ENCODE measurements around the gene PVALEF. TPM values are rescaled to one million over a fixed set of nuclear protein-coding genes. Genes with fewer than 3 reads are reported as not detected.

PVALEF gene
- total RNA-seq, 1 experiment from 2014 or later: not detected

DNA sequence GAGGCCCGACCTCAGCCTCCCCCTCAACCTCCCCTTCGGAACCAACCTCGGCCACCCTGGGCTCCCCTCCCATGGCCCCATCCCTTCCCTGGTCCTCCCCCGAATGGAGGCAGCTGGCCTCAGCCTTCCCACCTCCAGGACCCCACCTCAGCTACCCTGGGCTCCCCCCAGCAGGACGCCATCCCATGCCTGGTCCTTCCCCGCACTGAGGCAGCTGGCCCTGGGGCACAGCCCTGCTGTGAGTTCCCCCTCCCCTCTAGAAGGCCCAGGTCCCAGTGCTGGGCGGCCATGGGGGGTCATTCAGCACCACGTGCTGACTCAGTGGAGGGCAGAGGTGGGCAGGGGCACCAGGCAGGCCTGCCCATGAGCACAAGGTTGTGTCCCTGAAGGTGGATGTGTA is 28.9 kb upstream of the PVALEF start:
- no peak overlapping the region for H3K4ac ChIP-seq (ENCODE audit: low read depth, low read length)
- no peak overlapping the region for H2BK12ac ChIP-seq (ENCODE audit: insufficient read length, low read depth, low read length)
- H3K79me1 ChIP-seq (ENCODE audit: insufficient read depth, low read depth, low read length, poor library complexity, severe bottlenecking): no peaks in the 10 kb centered on the region
- H3K4me1 Mint-ChIP-seq: peaks cover 0 to 9% of the 10 kb centered on the region in 2 experiments; a peak in 2 of 4 replicates
- TF ChIP-seq, protein P1, sequence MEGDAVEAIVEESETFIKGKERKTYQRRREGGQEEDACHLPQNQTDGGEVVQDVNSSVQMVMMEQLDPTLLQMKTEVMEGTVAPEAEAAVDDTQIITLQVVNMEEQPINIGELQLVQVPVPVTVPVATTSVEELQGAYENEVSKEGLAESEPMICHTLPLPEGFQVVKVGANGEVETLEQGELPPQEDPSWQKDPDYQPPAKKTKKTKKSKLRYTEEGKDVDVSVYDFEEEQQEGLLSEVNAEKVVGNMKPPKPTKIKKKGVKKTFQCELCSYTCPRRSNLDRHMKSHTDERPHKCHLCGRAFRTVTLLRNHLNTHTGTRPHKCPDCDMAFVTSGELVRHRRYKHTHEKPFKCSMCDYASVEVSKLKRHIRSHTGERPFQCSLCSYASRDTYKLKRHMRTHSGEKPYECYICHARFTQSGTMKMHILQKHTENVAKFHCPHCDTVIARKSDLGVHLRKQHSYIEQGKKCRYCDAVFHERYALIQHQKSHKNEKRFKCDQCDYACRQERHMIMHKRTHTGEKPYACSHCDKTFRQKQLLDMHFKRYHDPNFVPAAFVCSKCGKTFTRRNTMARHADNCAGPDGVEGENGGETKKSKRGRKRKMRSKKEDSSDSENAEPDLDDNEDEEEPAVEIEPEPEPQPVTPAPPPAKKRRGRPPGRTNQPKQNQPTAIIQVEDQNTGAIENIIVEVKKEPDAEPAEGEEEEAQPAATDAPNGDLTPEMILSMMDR (conservative IDR thresholded peaks at IDR 0.05): no peak
- no peak overlapping the region for H3K9ac ChIP-seq (ENCODE audit: extremely low read depth, insufficient read length, low read length)
- no peak overlapping the region for H3K23ac ChIP-seq (ENCODE audit: insufficient read length, low read depth, low read length)
- no peaks in the 10 kb centered on the region for H3K9me3 ChIP-seq (ENCODE audit: control insufficient read depth, low read depth, low read length)
- no peak overlapping the region for H3K4me3 Mint-ChIP-seq
- H2BK20ac ChIP-seq (ENCODE audit: low read depth, low read length, poor library complexity, severe bottlenecking): no peak overlapping the region
- H3K27ac Mint-ChIP-seq: no peak overlapping the region; a peak in 1 of 7 replicates
- no peaks in the 10 kb centered on the region for H3K27me3 ChIP-seq (ENCODE audit: insufficient read depth, low read length)
- H2BK120ac ChIP-seq (ENCODE audit: low read depth, low read length, poor library complexity, severe bottlenecking): no peak overlapping the region
- no peaks in the 10 kb centered on the region for H3K79me2 ChIP-seq (ENCODE audit: insufficient read depth, low read length)
- no peaks in the 10 kb centered on the region for H4K20me1 ChIP-seq (ENCODE audit: control insufficient read depth, insufficient read depth, insufficient read length)
- no peak overlapping the region for H2BK5ac ChIP-seq (ENCODE audit: insufficient read length, low read length)
- no CpG with 5 or more reads among the region's 8 CpGs for WGBS (ENCODE audit: extremely low coverage, insufficient read length, low lambda C conversion rate)
- H3K56ac ChIP-seq (ENCODE audit: insufficient read length, low read depth, low read length): no peak overlapping the region
- no peak overlapping the region; the same call in 1 of the 2 replicates for H3K14ac ChIP-seq (ENCODE audit: insufficient read depth, low read length)
- no peak overlapping the region for H2BK15ac ChIP-seq (ENCODE audit: low read depth, low read length)
- H3K18ac ChIP-seq (ENCODE audit: insufficient read length, low read depth, low read length): no peak overlapping the region
- H4K5ac ChIP-seq (ENCODE audit: insufficient read length, low read depth, low read length): no peak overlapping the region
- H3K27ac ChIP-seq (ENCODE audit: insufficient read length, low read depth, low read length): no peak overlapping the region
- no peak overlapping the region for H2AK5ac ChIP-seq (ENCODE audit: insufficient read length, low read length)
- no peaks in the 10 kb centered on the region for H3K23me2 ChIP-seq (ENCODE audit: insufficient read length, low read depth, low read length, poor library complexity, severe bottlenecking)
- peaks cover 15 to 17% of the 10 kb centered on the region in 2 experiments for H3K9me3 Mint-ChIP-seq
- no peak for DNase-seq
- peaks cover 0 to 7% (median 0%) of the 10 kb centered on the region in 3 experiments; a peak in 3 of 7 replicates for H3K36me3 Mint-ChIP-seq (ENCODE audit: insufficient read depth in 1 of 3, low read depth in 3 of 3)
- H3K27me3 Mint-ChIP-seq (ENCODE audit: low read depth): peaks cover 1% of the 10 kb centered on the region; the same call in 1 of the 2 replicates
- H3K4me1 ChIP-seq (ENCODE audit: insufficient read depth, low read length): no peaks in the 10 kb centered on the region
- no peak overlapping the region for H3K4me2 ChIP-seq (ENCODE audit: insufficient read depth, insufficient read length, low read length)
- H4K91ac ChIP-seq (ENCODE audit: insufficient read length, low read depth, low read length): no peak overlapping the region
- H4K8ac ChIP-seq (replicated peaks; ENCODE audit: insufficient read length, low read depth, low read length): no peak overlapping the region
- no peak overlapping the region for H2AFZ ChIP-seq (ENCODE audit: low read length)
- no peak overlapping the region for H3T11ph ChIP-seq (ENCODE audit: low read length)

Measured in H9 (cell line).